ENCODE results near the gene TNK2.

TNK2 gene

GRCh38 chr3:195895861-195896360, 12.4 kb downstream of the TNK2 start (continued):
- peak; percentile 75 for TF ChIP-seq ZFHX2 (tag by site-specific recombination; conservative IDR thresholded peaks at IDR 0.05)
- TF ChIP-seq ZNF404 (tag by site-specific recombination; IDR thresholded peaks at IDR 0.05): no peak
- peak; percentile 77 for TF ChIP-seq ZBTB8A (tag by site-specific recombination; IDR thresholded peaks at IDR 0.05)
- no peak for TF ChIP-seq SP2 (tag by site-specific recombination; IDR thresholded peaks at IDR 0.05)
- TF ChIP-seq ZNF19 (tag by site-specific recombination; IDR thresholded peaks at IDR 0.05; ENCODE audit: low read depth): no peak
- no peak for TF ChIP-seq ELK4 (IDR thresholded peaks at IDR 0.05; ENCODE audit: borderline replicate concordance, low read depth, low read length)

GRCh38 chr3:195895078-195895860, 13.1 kb downstream of the TNK2 start:
- Histone ChIP-seq H3K4me1 (ENCODE audit: control insufficient read depth, insufficient read depth, low read length) (peaks cover 12% of the 10 kb centered on the region; the same call in 1 of the 2 replicates), H3K27ac (ENCODE audit: extremely low read depth, low read depth, low read length) (peak overlapping the region; percentile 70; the same call in 1 of the 2 replicates)
- POLR2A ChIA-PET: interaction anchor here (1.1 to 1.6 kb wide), 3 partner anchors 12 to 20 kb away, joined by 3 to 4 read pairs (median 3); no protein-coding TSS in a partner anchor
- TF ChIP-seq ZNF292 (tag by site-specific recombination; IDR thresholded peaks at IDR 0.05; ENCODE audit: borderline replicate concordance, low read depth): no peak
- TF ChIP-seq KLF8 (tag by site-specific recombination; IDR thresholded peaks at IDR 0.05): 0 out of 2 replicates have a peak, but pooled peaks have one; percentile 12
- peak; percentile 94 for TF ChIP-seq GLIS1 (tag by site-specific recombination; IDR thresholded peaks at IDR 0.05)
- no peak for TF ChIP-seq ZNF654 (tag by site-specific recombination; IDR thresholded peaks at IDR 0.05; ENCODE audit: low read depth)
- TF ChIP-seq ZSCAN18 (tag by site-specific recombination; IDR thresholded peaks at IDR 0.05): no peak
- TF ChIP-seq KLF10 (tag by site-specific recombination; IDR thresholded peaks at IDR 0.05): 0 out of 2 replicates have a peak, but pooled peaks have one; percentile 23
- TF ChIP-seq ZNF146 (tag by site-specific recombination; IDR thresholded peaks at IDR 0.05): no peak
- 0 out of 2 replicates have a peak, but pooled peaks have one; percentile 6 for TF ChIP-seq ZSCAN30 (tag by site-specific recombination; IDR thresholded peaks at IDR 0.05)
- no peak for TF ChIP-seq ZNF155 (tag by site-specific recombination; IDR thresholded peaks at IDR 0.05)
- TF ChIP-seq TRIM28 (IDR thresholded peaks at IDR 0.05; ENCODE audit: borderline replicate concordance, low read length): no peak
- TF ChIP-seq RBAK (tag by site-specific recombination; IDR thresholded peaks at IDR 0.05): no peak
- no peak for TF ChIP-seq ZBTB11 (tag by site-specific recombination; conservative IDR thresholded peaks at IDR 0.05; ENCODE audit: low read depth)
- TF ChIP-seq ZNF138 (tag by site-specific recombination; IDR thresholded peaks at IDR 0.05; ENCODE audit: borderline replicate concordance): no peak
- TF ChIP-seq ZNF747 (tag by site-specific recombination; IDR thresholded peaks at IDR 0.05): no peak
- TF ChIP-seq TCF7L2 (IDR thresholded peaks at IDR 0.05; ENCODE audit: borderline replicate concordance, low read depth, low read length): no peak
- no peak for TF ChIP-seq ZNF132 (tag by site-specific recombination; IDR thresholded peaks at IDR 0.05; ENCODE audit: borderline replicate concordance)
- no peak for TF ChIP-seq SCRT2 (tag by site-specific recombination; IDR thresholded peaks at IDR 0.05)
- no peak for TF ChIP-seq ZNF830 (tag by site-specific recombination; IDR thresholded peaks at IDR 0.05; ENCODE audit: low read depth)
- no peak for TF ChIP-seq ZNF157 (tag by site-specific recombination; IDR thresholded peaks at IDR 0.05)
- TF ChIP-seq ZNF548 (tag by site-specific recombination; IDR thresholded peaks at IDR 0.05): no peak
- no peak for TF ChIP-seq GLI2 (tag by site-specific recombination; IDR thresholded peaks at IDR 0.05; ENCODE audit: borderline replicate concordance, low read depth)
- TF ChIP-seq ZBTB7A (tag by site-specific recombination; IDR thresholded peaks at IDR 0.05; ENCODE audit: low read depth): peak; percentile 33; the same call in 1 of the 2 replicates
- no peak for TF ChIP-seq SETDB1 (IDR thresholded peaks at IDR 0.05; ENCODE audit: insufficient read length, low read length)
- TF ChIP-seq YY1 (tag by site-specific recombination; IDR thresholded peaks at IDR 0.05): peak; percentile 48; the same call in 1 of the 2 replicates

More at GRCh38 chr3:195895078-195895860, 13.1 kb downstream of the TNK2 start:
- Histone ChIP-seq H3K9me3 (ENCODE audit: control insufficient read depth, insufficient read depth, low read depth, low read length) (no peaks in the 10 kb centered on the region), H3K4me3 (ENCODE audit: low read depth, low read length) (peak overlapping the region; percentile 58), H3K36me3 (ENCODE audit: control insufficient read depth in 2 of 2, insufficient read depth in 1 of 2, low read length in 2 of 2) (peaks cover 0 to 5% of the 10 kb centered on the region in 2 experiments; a peak in 1 of 3 replicates)
- CTCF ChIA-PET: interaction anchor here (0.6 to 3.9 kb wide), 17 partner anchors 7 to 569 kb away, joined by 3 to 37 read pairs (median 5); partner anchors contain the start of gene TNK2

All from HEK293 (cell line).